GOT3 (cell line): ENCODE measurements around the gene ZNF180.
"Not testable (repeated sequence)": the region's sequence is repeated elsewhere in the genome, so short reads cannot be mapped to it uniquely, and the experiment has no call there.

Experiments
- DNase-seq: peaks from one replicate; lab custom pipeline; 2025; ENCODE audit warnings: mixed read lengths; lab: John Stamatoyannopoulos, UW

The ZNF180 gene

GRCh38 chr19:44498988-44499387 lies 1.3 kb downstream of the ZNF180 start:
- no peak for DNase-seq

GRCh38 chr19:44496711-44497110 lies 3.6 kb downstream of the ZNF180 start:
- no peak for DNase-seq

GRCh38 chr19:44476559-44477408 lies 23.5 kb downstream of the ZNF180 start:
- no peak for DNase-seq

GRCh38 chr19:44468730-44469129 lies 31.6 kb downstream of the ZNF180 start:
- not testable (repeated sequence) for DNase-seq

GRCh38 chr19:44462600-44463286 lies 37.6 kb downstream of the ZNF180 start:
- DNase-seq, result not testable (repeated sequence)

GRCh38 chr19:44456016-44456415 lies 44.3 kb downstream of the ZNF180 start:
- not testable (repeated sequence) for DNase-seq

- no peak for DNase-seq
Measured at GRCh38 chr19:44455100-44455499, 45.2 kb downstream of the ZNF180 start.

GRCh38 chr19:44452367-44452766 lies 48.0 kb downstream of the ZNF180 start:
- no peak for DNase-seq

- no peak for DNase-seq
Measured at GRCh38 chr19:44451687-44452086, 48.6 kb downstream of the ZNF180 start.

GRCh38 chr19:44447916-44448674 lies 52.2 kb downstream of the ZNF180 start, which contains the start of gene ZNF229:
Gene ZNF229, minus strand, starts transcription at chr19:44448472. Its CDS starts 5,625 bp downstream, at chr19:44442847.
- DNase-seq, result no peak

GRCh38 chr19:44438441-44438840 lies 61.9 kb downstream of the ZNF180 start:
- no peak for DNase-seq

- no peak for DNase-seq
Measured at GRCh38 chr19:44435441-44435840, 64.9 kb downstream of the ZNF180 start.

GRCh38 chr19:44430956-44431355 lies 69.4 kb downstream of the ZNF180 start:
- DNase-seq, result no peak
